ENCODE data around the gene PRKCH. TPM values are rescaled to one million over a fixed set of nuclear protein-coding genes. Genes with fewer than 3 reads are reported as not detected.

Gene PRKCH
- total RNA-seq, 1 experiment from 2014 or later = 170 TPM

DNA sequence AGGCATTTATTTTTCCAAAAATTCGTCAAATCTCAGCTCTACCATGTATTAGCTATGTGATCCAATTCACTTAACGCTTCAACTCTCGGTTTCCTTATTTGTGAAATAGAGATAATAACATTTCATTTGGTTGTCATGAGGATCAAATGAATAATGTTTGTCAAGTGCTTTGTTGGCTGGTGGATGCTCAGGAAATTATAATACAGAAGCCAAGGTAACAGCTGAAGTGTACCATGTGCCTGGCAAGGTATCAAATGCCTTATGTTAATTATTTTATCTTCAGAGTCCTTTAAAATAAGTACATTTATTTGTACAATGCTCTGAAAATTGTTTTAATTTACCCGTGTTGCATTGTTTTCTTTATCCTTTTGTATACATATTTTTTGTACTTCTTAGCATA lies 6.1 kb upstream of the PRKCH start:
- no peaks in the 10 kb centered on the region for H3K27me3 ChIP-seq (ENCODE audit: low read length)
- H2AFZ ChIP-seq (ENCODE audit: low read length) = no peak overlapping the region
- no peaks in the 10 kb centered on the region for H3F3A ChIP-seq (ENCODE audit: low read length, unreplicated experiment)

GRCh38 chr14:61319086-61319485 lies 2.3 kb upstream of the PRKCH start:
- BruUV-seq (replicated peaks) = no TSS peak
- POLR2A ChIA-PET (ENCODE audit: unreplicated experiment) = no interaction called here
- CTCF ChIA-PET = interaction anchor here (0.6 kb wide), 1 partner anchor 616 kb away, joined by 3 read pairs; no protein-coding TSS in a partner anchor

More for the DNA sequence above, 6.1 kb upstream of the PRKCH start:
- no peaks in the 10 kb centered on the region for H3K4me1 ChIP-seq (ENCODE audit: insufficient read depth, low read length)
- H3K79me2 ChIP-seq (ENCODE audit: low read length) = no peaks in the 10 kb centered on the region
- 0 out of 2 replicates have a peak, but pooled peaks cover 10% of the 10 kb centered on the region for H3K9me3 ChIP-seq (ENCODE audit: low read length)
- H4K20me1 ChIP-seq (ENCODE audit: low read length) = no peaks in the 10 kb centered on the region
- H3K36me3 ChIP-seq (ENCODE audit: low read depth, low read length) = no peaks in the 10 kb centered on the region
- no TSS peak for BruUV-seq (replicated peaks)
- intact Hi-C loops (cut with micrococcal nuclease) = no loop called here
- no peak for TF ChIP-seq EZH2phosphoT487 (IDR thresholded peaks at IDR 0.05; ENCODE audit: borderline replicate concordance, low read length)
- no peak for TF ChIP-seq EZH2 (IDR thresholded peaks at IDR 0.05; ENCODE audit: low read length, unreplicated experiment)
- TF ChIP-seq CTCF (conservative IDR thresholded peaks at IDR 0.05; ENCODE audit: low read depth, low read length) = no peak
- no peak overlapping the region for H3K9ac ChIP-seq (ENCODE audit: low read length)
- DNase-seq = no peak
- ATAC-seq = no peak
- no peaks in the 10 kb centered on the region for H3K9me2 ChIP-seq (replicated peaks; ENCODE audit: low read length)
- ChIA-PET POLR2A (ENCODE audit: unreplicated experiment) (interaction anchor here (0.6 kb wide), 1 partner anchor 167 kb away, joined by 3 read pairs; no protein-coding TSS in a partner anchor), CTCF (no interaction called here)
- no peak overlapping the region for H3K4me2 ChIP-seq (ENCODE audit: low read length)
- no peak overlapping the region for H3K4me3 ChIP-seq (ENCODE audit: low read length)
- H3K27ac ChIP-seq (ENCODE audit: low read length) = no peak overlapping the region

More at GRCh38 chr14:61319086-61319485, 2.3 kb upstream of the PRKCH start:
- Histone ChIP-seq H3K79me2 (ENCODE audit: low read length) (peaks cover 14% of the 10 kb centered on the region), H4K20me1 (ENCODE audit: low read length) (peaks cover 10% of the 10 kb centered on the region; the same call in 1 of the 2 replicates), H3K4me3 (ENCODE audit: low read length) (no peak overlapping the region), H3K9me3 (ENCODE audit: low read length) (no peaks in the 10 kb centered on the region), H3K9me2 (replicated peaks; ENCODE audit: low read length) (no peaks in the 10 kb centered on the region), H3K4me2 (ENCODE audit: low read length) (no peak overlapping the region), H3K27me3 (ENCODE audit: low read length) (no peaks in the 10 kb centered on the region), H3K9ac (ENCODE audit: low read length) (no peak overlapping the region), H3K36me3 (ENCODE audit: low read depth, low read length) (no peaks in the 10 kb centered on the region), H3K4me1 (ENCODE audit: insufficient read depth, low read length) (peaks cover 21% of the 10 kb centered on the region), H3K27ac (ENCODE audit: low read length) (no peak overlapping the region), H2AFZ (ENCODE audit: low read length) (no peak overlapping the region), H3F3A (ENCODE audit: low read length, unreplicated experiment) (no peaks in the 10 kb centered on the region)
- intact Hi-C loops (cut with micrococcal nuclease) = no loop called here
- no peak for TF ChIP-seq EZH2phosphoT487 (IDR thresholded peaks at IDR 0.05; ENCODE audit: borderline replicate concordance, low read length)
- TF ChIP-seq CTCF (conservative IDR thresholded peaks at IDR 0.05; ENCODE audit: low read depth, low read length) = no peak
- no peak for TF ChIP-seq EZH2 (IDR thresholded peaks at IDR 0.05; ENCODE audit: low read length, unreplicated experiment)
- no peak for DNase-seq
- no peak for ATAC-seq
